Spinal cord (tissue), 10 donors: ENCODE measurements around the gene ZFAND6. TPM values are rescaled to one million over a fixed set of nuclear protein-coding genes. Genes with fewer than 3 reads are reported as not detected.
A peak's percentile ranks its signal among the peaks of the same experiment; 100 is the strongest.
"Not testable (repeated sequence)": the region's sequence is repeated elsewhere in the genome, so short reads cannot be mapped to it uniquely, and the experiment has no call there.

Source experiments
- DNase-seq, 6 donors: peaks; one replicate each; pipeline versions ENCODE4 v3.0.0 to v3.0.0-alpha.2; 2013 to 2015; ENCODE audit warnings: low spot score in 6 of 6, low read depth in 4 of 6
- H3K27ac ChIP-seq: one replicate; pipeline ENCODE4 v1.5.1; 2013; ENCODE audit warnings: low read depth, low read length, control low read depth
- H3K27me3 ChIP-seq: one replicate; pipeline ENCODE4 v1.6.1; 2013; ENCODE audit warnings: low read length; ENCODE audit not compliant: control insufficient read depth, insufficient read depth
- H3K36me3 ChIP-seq: one replicate; pipeline ENCODE4 v1.6.1; 2013; ENCODE audit warnings: low read length; ENCODE audit not compliant: control insufficient read depth, insufficient read depth
- H3K4me1 ChIP-seq: one replicate; pipeline ENCODE4 v1.6.1; 2013; ENCODE audit warnings: low read length; ENCODE audit not compliant: control insufficient read depth, insufficient read depth
- H3K4me3 ChIP-seq: one replicate; pipeline ENCODE4 v1.5.1; 2013; ENCODE audit warnings: low read depth, low read length, control low read depth
- H3K9me3 ChIP-seq: one replicate; pipeline ENCODE4 v1.6.1; 2013; ENCODE audit warnings: low read length; ENCODE audit not compliant: control insufficient read depth, insufficient read depth
- WGBS: methylation state at CpG from one replicate; pipeline ENCODE4 v1.1.5; 2013; ENCODE audit warnings: missing lambda C conversion rate; ENCODE audit not compliant: insufficient coverage; 5-methylcytosine and 5-hydroxymethylcytosine counted together
- polyA plus RNA-seq, 2 donors: library from polyadenylated mRNA; unstranded; fragments of 120-200 nt; gene quantifications; one replicate each; pipeline ENCODE4 v1.2.1, GENCODE V29; 2013; ENCODE audit not compliant: insufficient read length in 2 of 2
- total RNA-seq, 2 donors: library from RNA; depleted of rRNA in 1 of 2; stranded (reverse); fragments of 120-200 nt in 1 of 2; fragments of >200 nt in 1 of 2; gene quantifications; one replicate each; pipeline versions ENCODE4 v1.2.3 to v1.2.4, GENCODE V29; 2013 to 2014
- donor health status: healthy.

ZFAND6 gene
- total and polyA plus RNA-seq, 4 donors = 102 to 196 (median 128) TPM

DNA sequence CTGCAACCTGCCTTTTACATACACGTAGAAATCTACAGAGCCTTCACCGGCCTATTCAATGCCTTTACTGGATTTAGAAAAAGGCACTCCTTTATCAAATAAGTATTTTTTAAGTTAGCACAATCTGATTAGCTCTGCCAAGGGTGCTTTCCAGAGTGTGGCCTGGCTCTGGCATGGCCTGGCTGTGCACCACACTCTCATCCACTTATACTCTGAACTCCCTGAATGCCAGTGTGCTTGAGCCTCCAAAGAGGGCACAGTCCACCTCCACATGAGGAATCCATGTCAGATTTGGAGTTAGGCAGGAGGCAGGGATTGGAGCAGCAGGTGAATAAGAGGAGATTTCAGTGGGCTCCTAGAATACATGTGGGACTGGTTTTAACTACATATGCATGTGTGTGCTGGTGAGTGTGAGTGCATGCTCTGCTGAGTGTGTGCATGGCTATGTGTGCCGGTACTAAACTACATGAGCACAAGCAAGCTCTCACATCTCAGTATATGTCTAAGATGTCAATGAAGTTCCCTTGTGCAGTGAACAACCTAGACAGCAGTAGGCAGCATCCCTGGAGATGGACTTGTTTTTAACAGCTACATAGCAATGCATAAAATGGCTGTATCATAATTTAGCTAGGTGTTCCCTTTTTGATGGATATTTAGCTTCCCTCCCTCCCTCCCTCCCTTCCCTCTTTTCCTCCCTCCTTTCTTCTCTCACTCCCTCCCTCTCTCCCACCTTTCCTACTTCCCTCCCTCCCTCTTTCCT, 17.8 kb upstream of the ZFAND6 start:
- no peaks in the 10 kb centered on the region for H3K27me3 ChIP-seq
- no peaks in the 10 kb centered on the region for H3K4me1 ChIP-seq
- WGBS = no CpG with 5 or more reads among the region's 3 CpGs
- no peak overlapping the region for H3K27ac ChIP-seq
- H3K36me3 ChIP-seq = no peaks in the 10 kb centered on the region
- DNase-seq = no peak
- no peak overlapping the region for H3K4me3 ChIP-seq
- H3K9me3 ChIP-seq = no peaks in the 10 kb centered on the region

DNA sequence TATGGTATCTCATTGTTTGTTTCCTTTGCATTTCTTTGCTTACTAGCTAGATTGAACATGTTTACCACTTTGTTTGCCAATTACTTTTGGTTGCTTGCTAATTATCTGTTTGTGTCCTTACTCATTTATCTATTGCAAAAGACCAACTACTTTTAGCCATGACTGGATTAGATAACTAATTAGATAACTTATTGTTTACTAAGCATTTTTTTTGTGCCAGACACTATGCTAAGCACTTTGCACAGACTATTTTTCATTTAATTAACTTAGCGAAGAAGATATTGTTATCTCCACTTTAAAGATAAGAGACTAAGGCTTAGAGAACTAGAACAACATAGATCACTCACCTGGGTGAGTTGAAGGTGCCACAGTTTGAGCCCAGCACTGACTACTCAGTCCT, 16.9 kb upstream of the ZFAND6 start:
- H3K27me3 ChIP-seq = no peaks in the 10 kb centered on the region
- DNase-seq = no peak
- H3K4me3 ChIP-seq = no peak overlapping the region
- H3K9me3 ChIP-seq = no peaks in the 10 kb centered on the region
- H3K4me1 ChIP-seq = no peaks in the 10 kb centered on the region
- H3K27ac ChIP-seq = no peak overlapping the region
- H3K36me3 ChIP-seq = no peaks in the 10 kb centered on the region
- no CpG with 5 or more reads among the region's 1 CpG for WGBS

DNA sequence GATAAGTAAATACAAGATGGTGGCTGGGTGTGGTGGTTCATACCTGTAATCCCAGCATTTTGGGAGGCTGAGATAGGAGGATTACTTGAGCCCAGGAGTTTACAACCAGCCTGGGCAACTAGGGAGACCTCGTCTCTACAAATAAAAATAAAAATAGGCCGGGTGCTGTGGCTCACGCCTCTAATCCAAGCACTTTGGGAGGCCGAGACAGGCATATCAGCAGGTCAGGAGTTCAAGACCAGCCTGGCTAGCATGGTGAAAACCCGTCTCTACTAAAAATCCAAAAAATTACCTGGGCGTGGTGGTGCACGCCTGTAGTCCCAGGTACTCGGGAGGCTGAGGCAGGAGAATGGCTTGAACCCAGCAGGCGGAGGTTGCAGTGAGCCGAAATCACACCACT, 14.3 kb upstream of the ZFAND6 start:
- WGBS = 98% methylated on average over 7 of the region's 10 CpGs
- not testable (repeated sequence) for H3K27ac ChIP-seq, H3K27me3 ChIP-seq, DNase-seq, H3K4me1 ChIP-seq, H3K9me3 ChIP-seq, H3K4me3 ChIP-seq, H3K36me3 ChIP-seq

DNA sequence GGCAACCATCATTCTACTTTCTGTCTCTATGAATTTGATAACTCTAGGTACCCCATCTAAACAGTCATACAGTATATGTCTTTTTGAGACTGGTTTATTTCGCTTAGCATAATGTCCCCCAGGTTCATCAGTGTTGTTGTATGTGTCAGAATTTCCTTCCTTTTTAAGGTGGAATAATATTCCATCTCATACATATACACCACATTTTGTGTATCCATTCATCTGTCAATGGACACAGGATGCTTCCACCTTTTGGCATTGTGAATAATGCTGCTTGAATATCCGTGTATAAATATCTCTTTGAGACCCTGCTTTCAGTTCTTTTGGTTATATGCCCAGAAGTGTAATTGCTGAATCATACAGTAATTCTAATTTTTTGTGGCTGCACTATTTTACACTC, 10.4 kb upstream of the ZFAND6 start:
- H3K27ac ChIP-seq = no peak overlapping the region
- no CpG with 5 or more reads among the region's 2 CpGs for WGBS
- H3K9me3 ChIP-seq = no peaks in the 10 kb centered on the region
- H3K36me3 ChIP-seq = no peaks in the 10 kb centered on the region
- no peaks in the 10 kb centered on the region for H3K4me1 ChIP-seq
- H3K4me3 ChIP-seq = no peak overlapping the region
- H3K27me3 ChIP-seq = no peaks in the 10 kb centered on the region
- DNase-seq = no peak

DNA sequence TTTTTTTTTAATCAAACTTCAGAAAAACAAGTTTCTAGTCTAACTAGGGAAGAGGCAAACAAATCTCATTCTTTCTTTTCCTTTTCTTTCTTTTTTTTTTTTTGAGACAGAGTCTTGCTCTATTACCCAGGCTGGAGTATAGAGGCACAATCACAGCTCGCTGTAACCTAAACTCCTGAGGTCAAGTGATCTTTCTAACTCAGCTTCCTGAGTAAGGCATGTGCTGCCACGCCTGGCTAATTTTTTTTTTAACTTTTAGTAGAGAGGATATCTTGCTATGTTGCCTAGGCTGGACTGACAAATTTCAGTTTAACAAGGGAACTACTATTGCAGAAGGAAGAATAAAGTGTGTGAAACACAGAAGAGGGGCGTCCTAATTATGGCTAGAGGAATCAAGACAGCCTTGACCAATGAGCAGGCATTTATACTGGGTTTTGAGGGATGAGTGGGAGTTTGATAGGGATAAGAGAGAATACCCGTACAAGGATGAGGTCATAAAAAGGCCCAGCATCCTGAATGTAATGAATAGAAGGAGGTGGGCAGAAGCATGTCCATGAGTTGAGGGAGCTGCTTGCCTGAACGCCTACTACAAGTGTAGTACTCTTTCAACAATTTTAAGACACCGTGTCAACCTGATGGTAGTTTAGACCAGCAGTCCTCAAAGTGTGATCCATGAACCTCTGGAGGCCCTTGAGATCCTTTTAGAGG, 6.7 kb upstream of the ZFAND6 start:
- DNase-seq = no peak
- 82% methylated on average over 4 of the region's 6 CpGs for WGBS

GRCh38 chr15:80055933-80056332, 3.5 kb upstream of the ZFAND6 start:
- no peaks in the 10 kb centered on the region for H3K9me3 ChIP-seq
- no peak overlapping the region for H3K4me3 ChIP-seq

More for the DNA sequence above, 6.7 kb upstream of the ZFAND6 start:
- Histone ChIP-seq H3K4me3 (no peak overlapping the region), H3K9me3 (no peaks in the 10 kb centered on the region), H3K27ac (no peak overlapping the region), H3K36me3 (no peaks in the 10 kb centered on the region), H3K27me3 (no peaks in the 10 kb centered on the region), H3K4me1 (no peaks in the 10 kb centered on the region)

GRCh38 chr15:80058044-80058443, 1.4 kb upstream of the ZFAND6 start:
- Histone ChIP-seq H3K4me3 (no peak overlapping the region), H3K9me3 (no peaks in the 10 kb centered on the region), H3K4me1 (peaks cover 11% of the 10 kb centered on the region), H3K27me3 (peaks cover 4% of the 10 kb centered on the region), H3K36me3 (no peaks in the 10 kb centered on the region), H3K27ac (no peak overlapping the region)
- 75% methylated on average over 2 of the region's 6 CpGs for WGBS
- DNase-seq = no peak

More at GRCh38 chr15:80055933-80056332, 3.5 kb upstream of the ZFAND6 start:
- Histone ChIP-seq H3K27me3 (peaks cover 4% of the 10 kb centered on the region), H3K27ac (no peak overlapping the region), H3K4me1 (peaks cover 11% of the 10 kb centered on the region), H3K36me3 (no peaks in the 10 kb centered on the region)
- WGBS = 94% methylated on average over 2 of the region's 2 CpGs
- DNase-seq = no peak

DNA sequence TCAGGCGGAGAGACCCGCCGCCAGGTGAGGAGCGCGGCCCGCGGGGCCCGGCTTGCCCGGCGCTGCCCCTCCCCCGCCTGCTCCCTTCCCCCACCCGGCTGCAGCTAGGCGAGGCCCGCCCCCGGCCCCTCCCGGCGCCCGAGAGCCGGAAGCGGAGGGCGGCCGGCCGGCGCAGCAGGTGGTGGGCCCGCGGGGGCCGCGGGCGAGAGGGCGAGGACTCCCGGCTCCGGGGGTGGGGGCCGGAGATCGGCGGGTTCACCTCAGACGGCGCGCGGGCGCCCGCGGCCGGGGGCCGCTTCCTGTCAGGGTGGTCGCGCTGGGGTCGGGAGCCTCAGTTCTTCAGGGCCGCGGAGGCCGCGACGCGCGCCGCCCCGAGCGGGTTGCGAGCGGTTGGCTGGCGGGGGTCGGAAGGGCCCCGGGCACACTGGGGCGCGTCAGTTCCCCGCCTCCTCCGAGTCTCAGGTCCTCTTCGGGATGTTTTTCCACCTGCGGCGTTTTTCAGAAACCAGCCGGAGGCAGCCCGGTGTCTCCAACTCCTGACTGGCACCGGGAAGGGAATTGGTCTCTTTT, 395 bp downstream of the ZFAND6 start:
- H3K4me1 ChIP-seq = peaks cover 11% of the 10 kb centered on the region
- peak in 1 of 6 donors; percentile 55 for DNase-seq
- H3K4me3 ChIP-seq = peak overlapping the region; percentile 71
- WGBS = 0% methylated on average over 70 of the region's 72 CpGs
- peaks cover 4% of the 10 kb centered on the region for H3K27me3 ChIP-seq
- H3K9me3 ChIP-seq = no peaks in the 10 kb centered on the region
- H3K36me3 ChIP-seq = no peaks in the 10 kb centered on the region
- H3K27ac ChIP-seq = peak overlapping the region; percentile 75

- DNase-seq = peak in 2 of 6 donors; percentile 27 to 34
Measured at GRCh38 chr15:80060356-80061006, 1.0 kb downstream of the ZFAND6 start.

More at GRCh38 chr15:80060356-80061006, 1.0 kb downstream of the ZFAND6 start:
- H3K4me3 ChIP-seq = peak overlapping the region; percentile 68
- WGBS = under 1% methylated on average over 16 of the region's 26 CpGs
- no peaks in the 10 kb centered on the region for H3K9me3 ChIP-seq
- H3K27ac ChIP-seq = peak overlapping the region; percentile 40
- H3K36me3 ChIP-seq = no peaks in the 10 kb centered on the region
- H3K4me1 ChIP-seq = peaks cover 11% of the 10 kb centered on the region
- H3K27me3 ChIP-seq = peaks cover 4% of the 10 kb centered on the region
